ENCODE data around the gene GREB1L. TPM values are rescaled to one million over a fixed set of nuclear protein-coding genes. Genes with fewer than 3 reads are reported as not detected.
A peak's percentile ranks its signal among the peaks of the same experiment; 100 is the strongest.

The GREB1L gene
- polyA plus RNA-seq, 1 donor (not counting 4 experiments of a cell fraction or from before 2014, with no cell fraction given): 5.5 TPM

- H3K9me3 ChIP-seq (ENCODE audit: control insufficient read depth, low read depth, low read length): no peaks in the 10 kb centered on the region
- peak overlapping the region; percentile 50 for H3K4me2 ChIP-seq (ENCODE audit: control insufficient read depth, extremely low read depth, insufficient read depth, low read depth, low read length)
- H2AFZ ChIP-seq (ENCODE audit: control insufficient read depth, low read length): no peak overlapping the region
- no peak overlapping the region for H3K9ac ChIP-seq (ENCODE audit: control insufficient read depth, extremely low read depth, insufficient read depth, low read length)
- peaks cover 27% of the 10 kb centered on the region for H3K4me1 ChIP-seq (ENCODE audit: control insufficient read depth, extremely low read depth, insufficient read depth, low read length)
- FAIRE-seq (no peak), DNase-seq (ENCODE audit: low read depth, low spot score) (no peak)
- H3K79me2 ChIP-seq (ENCODE audit: control insufficient read depth, insufficient read depth, low read length): no peaks in the 10 kb centered on the region
- H3K4me3 ChIP-seq (ENCODE audit: control insufficient read depth in 2 of 3, extremely low read depth in 1 of 3, insufficient read depth in 2 of 3, low read depth in 1 of 3, low read length in 3 of 3): no peak overlapping the region
- TF ChIP-seq CTCF (optimal IDR thresholded peaks at IDR 0.05 in 1 of 3, IDR thresholded peaks at IDR 0.05 in 1 of 3, conservative IDR thresholded peaks at IDR 0.05 in 1 of 3; ENCODE audit: extremely low read depth in 1 of 3, insufficient read depth in 2 of 3, low read length in 3 of 3) (no peak), EZH2 (IDR thresholded peaks at IDR 0.05; ENCODE audit: low read length) (no peak)
- H4K20me1 ChIP-seq (ENCODE audit: control insufficient read depth, extremely low read depth, insufficient read depth, low read length): no peaks in the 10 kb centered on the region
- peak overlapping the region; percentile 0 for H3K27ac ChIP-seq (ENCODE audit: control insufficient read depth, insufficient read depth, low read length)
- dilution Hi-C loops (cut with MboI; ENCODE audit: extremely low pct_ligation_motif_present, low sequenced_read_pairs): no loop called here
- H3K9me1 ChIP-seq (ENCODE audit: control insufficient read depth, extremely low read depth, insufficient read depth, low read length): no peaks in the 10 kb centered on the region
- no peaks in the 10 kb centered on the region for H3K27me3 ChIP-seq (ENCODE audit: control insufficient read depth, extremely low read depth, insufficient read depth, low read length)
- H3K36me3 ChIP-seq (ENCODE audit: control insufficient read depth in 2 of 2, extremely low read depth in 1 of 2, insufficient read depth in 2 of 2, low read length in 2 of 2): no peaks in the 10 kb centered on the region
These were observed 61.4 kb downstream of the GREB1L start for GRCh38 chr18:21303445-21303844.

- FAIRE-seq (peak; percentile 87), DNase-seq (ENCODE audit: low read depth, low spot score) (no peak)
- H3K4me1 ChIP-seq (ENCODE audit: control insufficient read depth, extremely low read depth, insufficient read depth, low read length): peaks cover 27% of the 10 kb centered on the region
- no peaks in the 10 kb centered on the region for H3K79me2 ChIP-seq (ENCODE audit: control insufficient read depth, insufficient read depth, low read length)
- H3K9ac ChIP-seq (ENCODE audit: control insufficient read depth, extremely low read depth, insufficient read depth, low read length): no peak overlapping the region
- H3K4me3 ChIP-seq (ENCODE audit: control insufficient read depth in 2 of 3, extremely low read depth in 1 of 3, insufficient read depth in 2 of 3, low read depth in 1 of 3, low read length in 3 of 3): no peak overlapping the region
- H3K4me2 ChIP-seq (ENCODE audit: control insufficient read depth, extremely low read depth, insufficient read depth, low read depth, low read length): peak overlapping the region; percentile 50
- no peaks in the 10 kb centered on the region for H3K9me3 ChIP-seq (ENCODE audit: control insufficient read depth, low read depth, low read length)
- H4K20me1 ChIP-seq (ENCODE audit: control insufficient read depth, extremely low read depth, insufficient read depth, low read length): no peaks in the 10 kb centered on the region
- H3K27ac ChIP-seq (ENCODE audit: control insufficient read depth, insufficient read depth, low read length): peak overlapping the region; percentile 17
- no peak overlapping the region for H2AFZ ChIP-seq (ENCODE audit: control insufficient read depth, low read length)
- H3K9me1 ChIP-seq (ENCODE audit: control insufficient read depth, extremely low read depth, insufficient read depth, low read length): no peaks in the 10 kb centered on the region
- H3K36me3 ChIP-seq (ENCODE audit: control insufficient read depth in 2 of 2, extremely low read depth in 1 of 2, insufficient read depth in 2 of 2, low read length in 2 of 2): no peaks in the 10 kb centered on the region
- H3K27me3 ChIP-seq (ENCODE audit: control insufficient read depth, extremely low read depth, insufficient read depth, low read length): no peaks in the 10 kb centered on the region
- dilution Hi-C loops (cut with MboI; ENCODE audit: extremely low pct_ligation_motif_present, low sequenced_read_pairs): no loop called here
- TF ChIP-seq CTCF (optimal IDR thresholded peaks at IDR 0.05 in 1 of 3, IDR thresholded peaks at IDR 0.05 in 1 of 3, conservative IDR thresholded peaks at IDR 0.05 in 1 of 3; ENCODE audit: extremely low read depth in 1 of 3, insufficient read depth in 2 of 3, low read length in 3 of 3) (no peak), EZH2 (IDR thresholded peaks at IDR 0.05; ENCODE audit: low read length) (no peak)
These were observed 61.9 kb downstream of the GREB1L start for GRCh38 chr18:21303895-21304294.

Measured in keratinocyte (primary cell).